Hematopoietic multipotent progenitor cell treated with erythropoietin and hydrocortisone succinate and interleukin-3 and kit ligand, for 4 days (in vitro differentiated cells): ENCODE results near the gene MORC3.
"Not testable (repeated sequence)": the region's sequence is repeated elsewhere in the genome, so short reads cannot be mapped to it uniquely, and the experiment has no call there.

ENCODE experiments used
- DNase-seq: peaks from one replicate; pipeline ENCODE4 v3.0.0-alpha.2; 2015

MORC3 gene

GRCh38 chr21:36386031-36386642 is 66.1 kb downstream of the MORC3 start:
- no peak for DNase-seq

GRCh38 chr21:36388096-36388495 is 68.1 kb downstream of the MORC3 start:
- DNase-seq, result no peak

- DNase-seq, result peak; percentile 24
Measured at GRCh38 chr21:36388835-36389234, 68.8 kb downstream of the MORC3 start.

GRCh38 chr21:36391649-36392048 is 71.7 kb downstream of the MORC3 start:
- not testable (repeated sequence) for DNase-seq

- no peak for DNase-seq
Measured at GRCh38 chr21:36395353-36396111, 75.5 kb downstream of the MORC3 start.

GRCh38 chr21:36396325-36396724 is 76.3 kb downstream of the MORC3 start:
- DNase-seq, result no peak

- no peak for DNase-seq
Measured at GRCh38 chr21:36396971-36397370, 77.0 kb downstream of the MORC3 start.

GRCh38 chr21:36397606-36398005 is 77.6 kb downstream of the MORC3 start:
- no peak for DNase-seq

- DNase-seq, result not testable (repeated sequence)
Measured at GRCh38 chr21:36399736-36400135, 79.7 kb downstream of the MORC3 start.

- no peak for DNase-seq
Measured at GRCh38 chr21:36400719-36401118, 80.7 kb downstream of the MORC3 start.

GRCh38 chr21:36402339-36402738 is 82.3 kb downstream of the MORC3 start:
- no peak for DNase-seq

GRCh38 chr21:36403713-36404112 is 83.7 kb downstream of the MORC3 start:
- DNase-seq, result no peak

- no peak for DNase-seq
Measured at GRCh38 chr21:36408568-36408967, 88.6 kb downstream of the MORC3 start.

GRCh38 chr21:36411301-36411700 is 91.3 kb downstream of the MORC3 start:
- no peak for DNase-seq

GRCh38 chr21:36412916-36413315 is 92.9 kb downstream of the MORC3 start:
- DNase-seq, result no peak

- DNase-seq, result no peak
Measured at GRCh38 chr21:36415375-36415774, 95.4 kb downstream of the MORC3 start.

- DNase-seq, result no peak
Measured at GRCh38 chr21:36419241-36419640, 99.2 kb downstream of the MORC3 start.

GRCh38 chr21:36419996-36420395 is 100.0 kb downstream of the MORC3 start:
- peak; percentile 94 for DNase-seq

GRCh38 chr21:36420571-36421339 is 100.8 kb downstream of the MORC3 start:
- no peak for DNase-seq

GRCh38 chr21:36422279-36423098 is 102.5 kb downstream of the MORC3 start:
- DNase-seq, result peak; percentile 85

- peak; percentile 78 for DNase-seq
Measured at GRCh38 chr21:36423771-36424433, 103.9 kb downstream of the MORC3 start.

GRCh38 chr21:36424592-36424991 is 104.6 kb downstream of the MORC3 start:
- DNase-seq, result no peak
